ENCODE data around the gene MAPK8IP1. TPM values are rescaled to one million over a fixed set of nuclear protein-coding genes. Genes with fewer than 3 reads are reported as not detected.

MAPK8IP1 gene
- total and polyA plus RNA-seq, 10 donors = 0.80 to 6.0 (median 3.1) TPM

- WGBS, 5 donors = 0 to 3% (median 1%) methylated on average over 16 of the region's 16 CpGs
- Histone ChIP-seq H3K36me3 (peaks cover 0 to 7% (median 0%) of the 10 kb centered on the region in 6 donors), H3K27ac (peak overlapping the region; percentile 85 to 96 (median 92)), H3K27me3 (replicated peaks in 1 of 7) (no peaks in the 10 kb centered on the region), H3K4me1 (peaks cover 45 to 74% (median 69%) of the 10 kb centered on the region in 6 donors), H3K4me3 (peak overlapping the region; percentile 67 to 96 (median 80)), H3K9me3 (no peaks in the 10 kb centered on the region)
- TF ChIP-seq POLR2A (IDR thresholded peaks at IDR 0.05) (no peak), CTCF (IDR thresholded peaks at IDR 0.05 in 8 of 11, conservative IDR thresholded peaks at IDR 0.05 in 3 of 11) (peak in 2 of 11 experiments; percentile 7 to 12)
- DNase-seq = peak; percentile 84
- intact Hi-C loops (cut with DNase I; ENCODE audit: low total_unique reads) = no loop called here
These were observed 37.5 kb upstream of the MAPK8IP1 start for GRCh38 chr11:45847911-45848316.

- no peaks in the 10 kb centered on the region for H3K9me3 ChIP-seq
- H3K27ac ChIP-seq = peak overlapping the region in 3 of 8 donors; percentile 94 to 96 (median 94)
- TF ChIP-seq POLR2A (IDR thresholded peaks at IDR 0.05) (no peak), CTCF (IDR thresholded peaks at IDR 0.05 in 8 of 11, conservative IDR thresholded peaks at IDR 0.05 in 3 of 11) (no peak), POLR2AphosphoS5 (IDR thresholded peaks at IDR 0.05) (no peak)
- H3K4me1 ChIP-seq = peaks cover 42 to 74% (median 68%) of the 10 kb centered on the region in 6 donors
- peak overlapping the region in 6 of 8 donors; percentile 5 to 96 (median 78) for H3K4me3 ChIP-seq
- no peak for DNase-seq
- intact Hi-C loops (cut with DNase I; ENCODE audit: low total_unique reads) = no loop called here
- 65 to 87% (median 81%) methylated on average over 8 of the region's 8 CpGs for WGBS, 5 donors
- H3K27me3 ChIP-seq (replicated peaks in 1 of 7) = no peaks in the 10 kb centered on the region
- H3K36me3 ChIP-seq = peaks cover 0 to 11% (median 0%) of the 10 kb centered on the region in 6 donors
These were observed 36.8 kb upstream of the MAPK8IP1 start for GRCh38 chr11:45848654-45849081.

GRCh38 chr11:45850446-45850845 lies 35.0 kb upstream of the MAPK8IP1 start:
- Histone ChIP-seq H3K9me3 (no peaks in the 10 kb centered on the region), H3K4me3 (no peak overlapping the region), H3K27me3 (replicated peaks in 1 of 7) (no peaks in the 10 kb centered on the region), H3K27ac (no peak overlapping the region), H3K36me3 (peaks cover 0 to 21% (median 0%) of the 10 kb centered on the region in 6 donors), H3K4me1 (peaks cover 42 to 88% (median 74%) of the 10 kb centered on the region in 6 donors)
- intact Hi-C loops (cut with DNase I; ENCODE audit: low total_unique reads) = no loop called here
- TF ChIP-seq CTCF (IDR thresholded peaks at IDR 0.05 in 8 of 11, conservative IDR thresholded peaks at IDR 0.05 in 3 of 11) (no peak), POLR2A (IDR thresholded peaks at IDR 0.05) (no peak), POLR2AphosphoS5 (IDR thresholded peaks at IDR 0.05) (no peak)
- DNase-seq = no peak
- 81 to 90% (median 86%) methylated on average over 2 of the region's 2 CpGs for WGBS, 5 donors

GRCh38 chr11:45851228-45851627 lies 34.2 kb upstream of the MAPK8IP1 start:
- 77 to 92% (median 87%) methylated on average over 2 of the region's 2 CpGs for WGBS, 5 donors
- no peak for DNase-seq
- Histone ChIP-seq H3K36me3 (peaks cover 0 to 28% (median 5%) of the 10 kb centered on the region in 6 donors), H3K4me3 (no peak overlapping the region), H3K27ac (peak overlapping the region in 2 of 8 donors; percentile 14 to 36), H3K27me3 (replicated peaks in 1 of 7) (no peaks in the 10 kb centered on the region), H3K4me1 (peaks cover 42 to 94% (median 71%) of the 10 kb centered on the region in 6 donors), H3K9me3 (no peaks in the 10 kb centered on the region)
- intact Hi-C loops (cut with DNase I; ENCODE audit: low total_unique reads) = no loop called here
- TF ChIP-seq POLR2AphosphoS5 (IDR thresholded peaks at IDR 0.05) = no peak
- no peak for TF ChIP-seq POLR2A (IDR thresholded peaks at IDR 0.05)
- no peak for TF ChIP-seq CTCF (IDR thresholded peaks at IDR 0.05 in 8 of 11, conservative IDR thresholded peaks at IDR 0.05 in 3 of 11)
